Measurements from ENCODE around the gene SPRR2D. TPM values are rescaled to one million over a fixed set of nuclear protein-coding genes. Genes with fewer than 3 reads are reported as not detected.

SPRR2D gene
- not detected for total RNA-seq

DNA sequence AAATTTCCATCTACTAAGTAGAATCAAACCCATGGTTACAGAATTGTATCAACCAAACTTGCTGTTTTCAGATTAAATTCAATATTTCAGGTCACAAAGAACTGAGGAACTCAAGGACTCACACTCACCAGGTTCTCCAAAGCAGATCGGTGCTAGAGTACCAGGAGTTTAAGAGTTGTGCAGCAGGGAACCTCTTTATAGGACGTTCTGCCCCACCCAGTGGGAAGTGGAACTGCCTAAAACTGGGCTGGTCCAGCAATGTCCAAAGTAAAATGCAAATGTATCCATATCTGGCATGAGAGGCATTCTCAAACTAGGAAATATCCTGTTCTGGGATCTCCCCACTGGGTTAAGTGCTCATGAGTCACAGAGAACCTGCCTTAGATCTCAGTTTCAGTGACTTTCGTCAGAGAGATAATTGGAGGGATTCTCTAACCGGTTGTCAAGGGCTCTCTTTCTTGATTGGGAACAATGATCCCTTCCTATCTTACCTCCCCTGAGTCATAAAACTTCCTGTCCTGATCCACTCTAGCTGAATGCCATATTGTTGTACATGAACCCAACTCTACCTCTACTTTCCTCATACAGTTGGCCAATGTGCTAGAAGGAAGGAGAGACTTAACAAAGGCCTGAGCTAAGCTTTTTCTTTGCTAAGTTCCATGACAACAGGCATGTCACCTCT lies at the start of gene SPRR2D:
SPRR2D (minus strand) TSS at position 171 of the 682 bp plus-strand sequence. CDS start 774 bp downstream, outside the sequence.
- TF ChIP-seq CTCF (IDR thresholded peaks at IDR 0.05; ENCODE audit: low read depth) = no peak

DNA sequence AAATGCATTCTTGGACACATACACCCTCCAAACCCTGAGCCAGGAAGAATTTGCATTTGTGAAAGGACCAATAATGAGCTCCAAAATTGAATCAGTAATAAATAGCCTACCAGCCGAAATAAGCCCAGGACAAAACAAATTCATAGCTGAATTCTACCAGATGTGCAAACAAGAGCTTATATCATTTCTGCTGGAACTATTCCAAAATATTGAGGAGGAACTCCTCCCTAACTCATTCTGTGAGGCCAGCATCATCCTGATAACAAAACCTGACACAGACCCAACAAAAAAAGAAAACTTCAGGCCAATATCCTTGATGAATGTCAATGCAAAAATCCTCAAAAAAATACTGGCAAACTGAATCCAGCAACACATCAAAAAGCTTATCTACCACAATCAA lies 46.7 kb upstream of the SPRR2D start:
- no peak for TF ChIP-seq CTCF (IDR thresholded peaks at IDR 0.05; ENCODE audit: low read depth)

DNA sequence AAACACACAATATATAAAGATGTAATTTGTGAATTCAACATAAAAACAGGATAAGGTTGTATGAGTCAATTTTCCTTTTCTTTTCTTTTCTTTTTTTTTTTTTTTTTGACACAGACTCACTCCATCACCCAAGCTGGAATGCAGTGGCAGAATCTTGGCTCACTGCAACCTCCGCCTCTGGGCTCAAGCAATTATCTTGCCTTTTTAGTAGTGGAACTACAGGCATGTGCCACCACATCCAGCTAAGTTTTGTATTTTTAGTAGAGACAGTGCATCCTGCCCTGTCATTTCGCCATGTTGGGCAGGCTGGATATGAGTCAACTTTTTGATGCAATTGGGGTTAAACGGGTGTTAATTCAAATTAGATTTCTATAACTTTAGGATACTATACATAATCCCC lies 40.8 kb upstream of the SPRR2D start:
- TF ChIP-seq CTCF (IDR thresholded peaks at IDR 0.05; ENCODE audit: low read depth) = no peak

DNA sequence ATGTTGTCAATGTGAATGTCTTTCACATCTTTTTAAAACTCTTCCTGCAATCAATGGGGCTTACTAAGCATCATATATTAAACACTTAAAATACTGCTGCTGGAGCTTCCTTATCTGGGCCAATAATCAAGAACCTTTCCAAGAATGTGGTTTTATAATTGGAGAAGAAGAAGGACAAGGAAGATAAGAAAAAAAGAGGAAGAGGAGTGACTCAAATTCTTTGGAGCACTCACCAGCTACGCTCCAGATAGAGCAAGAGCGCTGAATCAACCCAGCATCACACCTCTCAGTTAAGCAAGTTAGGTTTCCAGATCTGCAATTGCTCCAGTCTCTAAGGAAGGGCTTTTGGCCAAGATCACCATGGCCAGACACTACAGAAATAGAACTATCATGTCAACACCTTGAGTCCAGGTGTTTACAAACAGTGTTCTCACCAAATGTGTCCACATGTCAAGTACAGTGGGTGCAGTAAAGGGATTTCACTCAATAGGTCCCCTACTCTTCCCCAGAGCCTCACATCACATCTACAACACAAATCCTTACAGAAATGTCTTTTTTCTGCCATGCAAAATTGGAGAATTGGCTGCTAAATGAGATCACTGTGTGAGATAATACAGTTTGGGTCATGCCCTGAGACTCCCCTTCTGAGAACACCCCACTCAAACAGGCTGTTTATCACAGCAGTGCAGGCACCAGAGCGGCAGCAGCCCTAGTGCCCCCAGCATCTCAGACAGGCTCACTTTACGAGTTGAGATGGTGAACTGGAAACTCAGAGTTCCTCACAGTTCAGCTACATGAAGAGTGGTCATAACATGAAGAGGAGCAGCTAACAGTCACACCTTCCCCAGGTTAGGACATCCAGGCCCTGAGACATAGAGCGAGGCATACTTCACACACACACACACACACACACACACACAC lies 32.1 kb upstream of the SPRR2D start:
- no peak for TF ChIP-seq CTCF (IDR thresholded peaks at IDR 0.05; ENCODE audit: low read depth)

DNA sequence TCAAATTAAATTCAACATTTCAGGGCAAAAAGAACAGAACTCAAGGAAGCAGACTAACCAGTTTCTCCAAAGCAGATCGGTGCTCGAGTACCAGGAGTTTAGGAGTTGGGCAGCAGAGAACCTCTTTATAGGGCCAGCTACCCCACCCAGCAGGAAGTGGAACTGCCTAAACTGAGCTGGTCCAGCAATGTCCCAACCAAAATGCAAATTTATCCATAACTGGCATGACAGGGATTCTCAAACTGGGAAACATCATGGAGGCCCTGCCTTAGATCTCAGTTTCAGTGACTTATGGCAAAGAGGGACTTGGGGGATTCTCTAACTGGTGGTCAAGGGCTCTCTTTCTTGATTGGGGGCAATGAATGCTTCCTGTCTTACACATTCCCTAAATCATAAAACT lies 30.6 kb upstream of the SPRR2D start, which contains the start of gene SPRR2B:
SPRR2B (minus strand) TSS at position 101 of the 400 bp plus-strand sequence. CDS start 772 bp downstream, outside the sequence.
- TF ChIP-seq CTCF (IDR thresholded peaks at IDR 0.05; ENCODE audit: low read depth) = no peak

DNA sequence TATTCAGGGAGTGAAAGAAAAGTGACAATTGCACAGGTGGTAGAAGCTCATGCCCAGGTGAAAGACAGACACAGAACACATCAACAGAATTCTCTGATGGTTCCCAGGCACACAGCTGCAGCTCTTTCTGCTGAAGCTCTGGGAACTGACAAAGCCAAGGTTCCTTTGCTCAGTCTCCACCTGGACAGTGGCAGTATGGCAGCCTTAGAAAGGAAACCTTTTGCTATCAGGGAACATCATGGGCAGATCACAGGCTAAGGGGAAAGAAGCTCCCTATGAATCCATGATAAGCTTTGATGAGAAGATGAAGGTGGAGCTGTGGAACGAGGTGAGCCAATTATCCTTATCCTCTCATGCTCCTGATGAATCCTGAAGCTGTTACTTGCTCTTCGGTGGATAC lies 29.3 kb upstream of the SPRR2D start:
- no peak for TF ChIP-seq CTCF (IDR thresholded peaks at IDR 0.05; ENCODE audit: low read depth)
